ENCODE measurements around the gene DDIT4. TPM values are rescaled to one million over a fixed set of nuclear protein-coding genes. Genes with fewer than 3 reads are reported as not detected.

The DDIT4 gene
- total RNA-seq, 4 donors from 2014 or later: 300 to 414 (median 333) TPM

- no peak for TF ChIP-seq CTCF (IDR thresholded peaks at IDR 0.05; ENCODE audit: low read depth)
These were observed 42.6 kb downstream of the DDIT4 start for GRCh38 chr10:72316386-72316700.

- TF ChIP-seq CTCF (IDR thresholded peaks at IDR 0.05; ENCODE audit: low read depth): no peak
These were observed 43.2 kb downstream of the DDIT4 start for GRCh38 chr10:72316748-72317435.

- TF ChIP-seq CTCF (IDR thresholded peaks at IDR 0.05; ENCODE audit: low read depth): no peak
These were observed 44.9 kb downstream of the DDIT4 start for GRCh38 chr10:72318418-72319262.

DNA sequence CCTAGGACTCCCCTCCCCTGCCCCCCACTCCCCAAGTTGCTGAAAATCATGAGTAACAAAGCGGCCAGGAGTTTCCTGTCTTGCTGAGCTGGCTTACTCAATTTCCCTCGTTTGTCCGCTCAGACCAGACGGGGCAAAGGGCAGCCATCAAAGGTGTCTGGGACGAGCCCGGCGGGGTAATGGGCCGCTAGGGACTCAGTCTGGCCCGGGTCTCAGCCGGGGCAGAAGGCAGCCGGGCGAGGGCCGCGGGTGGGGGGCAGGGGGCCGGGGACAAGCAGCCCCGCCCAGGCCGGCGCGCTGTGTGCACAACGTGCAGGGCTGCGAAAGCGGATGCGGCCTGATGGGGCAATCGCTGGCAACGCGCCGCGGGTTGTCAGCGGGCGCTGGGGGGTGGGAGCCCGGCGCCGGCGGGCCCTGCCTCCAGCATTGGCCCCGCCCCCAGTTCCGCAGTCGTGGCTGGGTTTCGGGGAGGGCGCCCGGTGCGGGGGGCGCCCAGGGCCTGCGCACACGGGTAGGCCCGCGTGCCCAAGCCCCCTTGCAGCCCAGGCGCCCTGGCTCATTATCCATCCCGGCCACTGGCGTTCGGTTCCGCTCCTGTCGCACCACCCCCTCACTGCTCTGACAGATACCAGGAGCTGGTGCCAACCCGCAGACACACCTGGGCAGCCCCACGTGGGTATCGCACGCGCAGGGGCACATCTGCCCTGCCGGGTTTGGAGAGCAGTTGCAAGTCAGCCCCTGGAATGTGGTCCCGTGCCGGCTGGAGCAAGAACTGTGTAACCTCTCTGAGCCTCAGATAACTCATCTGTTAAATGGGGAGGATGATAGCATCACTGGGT, 45.9 kb downstream of the DDIT4 start:
- no peak for TF ChIP-seq CTCF (IDR thresholded peaks at IDR 0.05; ENCODE audit: low read depth)

DNA sequence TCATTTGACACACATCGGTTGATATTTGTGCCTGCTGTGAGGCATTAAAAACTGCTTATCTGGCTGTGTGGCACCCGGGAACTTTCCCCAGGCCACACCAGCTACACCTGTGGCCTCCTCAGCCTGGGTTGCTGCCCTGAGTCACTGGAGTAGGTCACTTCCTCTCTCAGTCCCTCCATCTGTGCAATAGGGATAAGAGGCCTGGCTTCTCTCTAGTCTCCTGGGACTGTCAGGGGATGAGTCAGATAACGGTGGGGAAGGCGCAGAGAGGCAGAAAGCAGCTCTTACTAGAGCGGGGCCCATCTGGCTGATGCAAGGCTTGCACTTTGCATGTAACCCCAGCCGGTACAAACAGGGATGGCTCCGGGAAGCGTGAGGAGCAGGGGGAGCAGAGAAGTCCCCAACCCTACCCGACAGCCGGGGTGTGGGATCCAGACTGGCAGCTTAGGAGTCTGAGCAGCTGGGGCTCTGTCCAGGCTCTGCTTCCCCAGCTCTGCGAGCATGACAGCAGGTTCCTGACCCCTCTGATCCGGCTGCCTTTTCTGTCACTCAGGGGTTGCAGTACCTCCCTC, 47.0 kb downstream of the DDIT4 start:
- TF ChIP-seq CTCF (IDR thresholded peaks at IDR 0.05; ENCODE audit: low read depth): no peak

DNA sequence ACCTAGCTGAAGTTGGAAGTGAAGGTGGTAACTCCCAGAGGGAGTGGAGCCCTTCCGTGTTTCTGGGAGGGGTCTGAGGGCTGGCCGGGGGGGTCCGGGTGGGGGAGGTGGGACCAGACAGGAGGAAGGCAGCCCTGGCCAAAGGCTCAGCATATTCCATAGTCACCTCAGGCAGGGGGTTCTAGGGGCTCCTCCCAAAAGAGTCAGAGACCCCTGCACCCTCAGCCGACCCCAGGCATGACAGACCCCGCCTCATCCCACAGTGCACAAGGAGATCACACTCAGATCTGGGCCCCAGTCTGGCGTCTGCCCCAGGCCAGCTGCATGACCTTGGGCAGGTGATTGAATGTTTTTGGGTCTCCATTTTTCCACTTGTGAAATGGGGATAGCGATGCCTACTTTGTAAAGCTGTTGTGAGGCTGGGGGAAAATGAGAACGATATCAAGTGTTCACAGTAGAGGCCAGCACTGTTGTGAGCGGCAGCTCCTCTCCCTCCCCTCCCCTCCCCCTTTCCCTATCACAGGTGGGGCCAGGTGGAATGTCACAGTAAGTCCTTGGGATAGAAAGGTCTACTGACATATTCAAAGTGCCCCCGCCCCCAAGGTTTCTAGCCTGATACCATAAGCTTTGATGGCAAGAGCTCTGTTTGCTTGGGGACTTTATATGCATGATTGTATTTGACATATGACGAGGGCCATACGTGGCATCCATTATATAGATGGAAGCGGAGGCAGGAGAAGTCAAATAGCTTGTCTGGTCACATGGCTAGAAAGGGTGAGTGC, 47.7 kb downstream of the DDIT4 start:
- TF ChIP-seq CTCF (IDR thresholded peaks at IDR 0.05; ENCODE audit: low read depth): no peak
